ENCODE measurements around the gene AUTS2.

DNA sequence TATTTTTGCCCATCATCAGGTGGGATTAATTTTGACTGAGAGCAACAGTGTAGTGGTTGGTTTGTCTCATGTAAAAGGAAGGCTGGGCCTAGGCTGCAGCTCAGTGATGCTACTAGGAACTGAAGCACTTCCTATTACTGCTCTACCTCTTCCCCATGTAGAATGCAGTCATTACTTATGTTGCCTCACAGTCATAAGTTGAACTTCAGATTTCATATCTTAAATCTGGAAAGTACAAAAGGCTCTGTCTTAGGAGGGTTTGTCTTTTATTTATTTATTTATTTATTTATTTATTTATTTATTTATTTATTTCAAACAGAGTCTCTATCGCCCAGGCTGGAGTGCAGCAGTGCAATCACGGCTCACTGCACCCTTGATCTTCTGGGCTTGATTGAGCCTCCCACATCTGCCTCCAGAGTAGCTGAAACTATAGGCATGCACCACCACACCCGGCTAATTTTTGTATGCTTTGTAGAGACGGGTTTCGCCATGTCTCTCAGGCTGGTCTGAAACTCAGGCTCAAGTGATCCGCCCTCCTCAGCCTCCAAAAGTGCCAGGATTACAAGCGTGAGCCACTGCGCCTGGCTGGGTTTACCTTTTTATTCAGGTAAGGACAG lies 812.0 kb downstream of the AUTS2 start:
- no peak for TF ChIP-seq POLR2A (IDR thresholded peaks at IDR 0.05; ENCODE audit: control extremely low read depth in 1 of 2, low read depth in 2 of 2, low read length in 2 of 2)
- TF ChIP-seq POLR2AphosphoS5 (IDR thresholded peaks at IDR 0.05; ENCODE audit: low read depth, low read length): no peak
- no peak for TF ChIP-seq RNF2 (IDR thresholded peaks at IDR 0.05; ENCODE audit: borderline replicate concordance, low read depth, low read length, missing control alignments, poor library complexity, severe bottlenecking)
- TF ChIP-seq, protein P1, sequence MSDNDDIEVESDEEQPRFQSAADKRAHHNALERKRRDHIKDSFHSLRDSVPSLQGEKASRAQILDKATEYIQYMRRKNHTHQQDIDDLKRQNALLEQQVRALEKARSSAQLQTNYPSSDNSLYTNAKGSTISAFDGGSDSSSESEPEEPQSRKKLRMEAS (IDR thresholded peaks at IDR 0.05): no peak
- TF ChIP-seq EZH2 (IDR thresholded peaks at IDR 0.05; ENCODE audit: low read depth, low read length, severe bottlenecking): no peak
- TF ChIP-seq EGR1 (IDR thresholded peaks at IDR 0.05; ENCODE audit: borderline replicate concordance, low read depth, low read length): no peak
- TF ChIP-seq, protein P2, sequence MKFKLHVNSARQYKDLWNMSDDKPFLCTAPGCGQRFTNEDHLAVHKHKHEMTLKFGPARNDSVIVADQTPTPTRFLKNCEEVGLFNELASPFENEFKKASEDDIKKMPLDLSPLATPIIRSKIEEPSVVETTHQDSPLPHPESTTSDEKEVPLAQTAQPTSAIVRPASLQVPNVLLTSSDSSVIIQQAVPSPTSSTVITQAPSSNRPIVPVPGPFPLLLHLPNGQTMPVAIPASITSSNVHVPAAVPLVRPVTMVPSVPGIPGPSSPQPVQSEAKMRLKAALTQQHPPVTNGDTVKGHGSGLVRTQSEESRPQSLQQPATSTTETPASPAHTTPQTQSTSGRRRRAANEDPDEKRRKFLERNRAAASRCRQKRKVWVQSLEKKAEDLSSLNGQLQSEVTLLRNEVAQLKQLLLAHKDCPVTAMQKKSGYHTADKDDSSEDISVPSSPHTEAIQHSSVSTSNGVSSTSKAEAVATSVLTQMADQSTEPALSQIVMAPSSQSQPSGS (IDR thresholded peaks at IDR 0.05; ENCODE audit: low read length): no peak
- TF ChIP-seq SP2 (IDR thresholded peaks at IDR 0.05; ENCODE audit: low read length): no peak
- TF ChIP-seq, protein P3, sequence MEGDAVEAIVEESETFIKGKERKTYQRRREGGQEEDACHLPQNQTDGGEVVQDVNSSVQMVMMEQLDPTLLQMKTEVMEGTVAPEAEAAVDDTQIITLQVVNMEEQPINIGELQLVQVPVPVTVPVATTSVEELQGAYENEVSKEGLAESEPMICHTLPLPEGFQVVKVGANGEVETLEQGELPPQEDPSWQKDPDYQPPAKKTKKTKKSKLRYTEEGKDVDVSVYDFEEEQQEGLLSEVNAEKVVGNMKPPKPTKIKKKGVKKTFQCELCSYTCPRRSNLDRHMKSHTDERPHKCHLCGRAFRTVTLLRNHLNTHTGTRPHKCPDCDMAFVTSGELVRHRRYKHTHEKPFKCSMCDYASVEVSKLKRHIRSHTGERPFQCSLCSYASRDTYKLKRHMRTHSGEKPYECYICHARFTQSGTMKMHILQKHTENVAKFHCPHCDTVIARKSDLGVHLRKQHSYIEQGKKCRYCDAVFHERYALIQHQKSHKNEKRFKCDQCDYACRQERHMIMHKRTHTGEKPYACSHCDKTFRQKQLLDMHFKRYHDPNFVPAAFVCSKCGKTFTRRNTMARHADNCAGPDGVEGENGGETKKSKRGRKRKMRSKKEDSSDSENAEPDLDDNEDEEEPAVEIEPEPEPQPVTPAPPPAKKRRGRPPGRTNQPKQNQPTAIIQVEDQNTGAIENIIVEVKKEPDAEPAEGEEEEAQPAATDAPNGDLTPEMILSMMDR (IDR thresholded peaks at IDR 0.05; ENCODE audit: control extremely low read depth in 1 of 3, insufficient read depth in 1 of 3, low read depth in 1 of 3, low read length in 3 of 3): no peak
- no peak for TF ChIP-seq SUZ12 (IDR thresholded peaks at IDR 0.05; ENCODE audit: low read length)
- TF ChIP-seq POU5F1 (IDR thresholded peaks at IDR 0.05; ENCODE audit: low read depth, low read length): no peak
- no peak for TF ChIP-seq JUN (IDR thresholded peaks at IDR 0.05; ENCODE audit: low read depth, low read length)
- no peak for TF ChIP-seq RAD21 (IDR thresholded peaks at IDR 0.05 in 1 of 2, conservative IDR thresholded peaks at IDR 0.05 in 1 of 2; ENCODE audit: low read depth in 2 of 2, low read length in 2 of 2)
- TF ChIP-seq HDAC6 (IDR thresholded peaks at IDR 0.05; ENCODE audit: low read depth, low read length): no peak
